Epithelial cell of proximal tubule (primary cell): ENCODE results near the gene TANK. TPM values are rescaled to one million over a fixed set of nuclear protein-coding genes. Genes with fewer than 3 reads are reported as not detected.

Experiments used
- DNase-seq: peaks from one replicate; pipeline ENCODE4 v3.0.0-alpha.2; 2011; ENCODE audit warnings: low read depth
- H3K4me3 ChIP-seq: 2 replicates; pipeline ENCODE4 v1.5.1; 2011; ENCODE audit warnings: low read depth, mild to moderate bottlenecking, low read length
- CTCF ChIP-seq: conservative IDR thresholded peaks from 2 replicates; pipeline ENCODE4 v1.5.1; 2012; ENCODE audit warnings: low read depth, mild to moderate bottlenecking, low read length
- total RNA-seq: library from RNA; depleted of rRNA; stranded (reverse); fragments of >200 nt; gene quantifications from 2 replicates; pipeline ENCODE4 v1.2.3, GENCODE V29; 2015

The TANK gene
- total RNA-seq, 1 donor from 2014 or later, result 34.1 TPM

- no peak overlapping the region for H3K4me3 ChIP-seq
- no peak for DNase-seq
- TF ChIP-seq CTCF, result no peak
These were observed 19.2 kb upstream of the TANK start for GRCh38 chr2:161141033-161141432.

- no peak overlapping the region for H3K4me3 ChIP-seq
- no peak for DNase-seq
- no peak for TF ChIP-seq CTCF
These were observed 13.9 kb upstream of the TANK start for GRCh38 chr2:161146209-161146775.

- H3K4me3 ChIP-seq, result no peak overlapping the region
- no peak for TF ChIP-seq CTCF
- no peak for DNase-seq
These were observed 13.2 kb upstream of the TANK start for GRCh38 chr2:161146996-161147395.

- no peak overlapping the region for H3K4me3 ChIP-seq
- no peak for DNase-seq
- no peak for TF ChIP-seq CTCF
These were observed 12.4 kb upstream of the TANK start for GRCh38 chr2:161147856-161148255.

GRCh38 chr2:161150704-161151103, 9.5 kb upstream of the TANK start:
- no peak for DNase-seq
- H3K4me3 ChIP-seq, result no peak overlapping the region
- TF ChIP-seq CTCF, result no peak

GRCh38 chr2:161152302-161152701, 7.9 kb upstream of the TANK start:
- no peak for DNase-seq
- H3K4me3 ChIP-seq, result no peak overlapping the region
- no peak for TF ChIP-seq CTCF

GRCh38 chr2:161158882-161159281, 1.3 kb upstream of the TANK start:
- TF ChIP-seq CTCF, result no peak
- no peak for DNase-seq
- H3K4me3 ChIP-seq, result no peak overlapping the region
